Measurements from ENCODE around the gene LASP1.
"Not testable (repeated sequence)": the region's sequence is repeated elsewhere in the genome, so short reads cannot be mapped to it uniquely, and the experiment has no call there.

LASP1 gene

GRCh38 chr17:38940404-38940803 is 70.5 kb downstream of the LASP1 start:
- no peak for DNase-seq

DNA sequence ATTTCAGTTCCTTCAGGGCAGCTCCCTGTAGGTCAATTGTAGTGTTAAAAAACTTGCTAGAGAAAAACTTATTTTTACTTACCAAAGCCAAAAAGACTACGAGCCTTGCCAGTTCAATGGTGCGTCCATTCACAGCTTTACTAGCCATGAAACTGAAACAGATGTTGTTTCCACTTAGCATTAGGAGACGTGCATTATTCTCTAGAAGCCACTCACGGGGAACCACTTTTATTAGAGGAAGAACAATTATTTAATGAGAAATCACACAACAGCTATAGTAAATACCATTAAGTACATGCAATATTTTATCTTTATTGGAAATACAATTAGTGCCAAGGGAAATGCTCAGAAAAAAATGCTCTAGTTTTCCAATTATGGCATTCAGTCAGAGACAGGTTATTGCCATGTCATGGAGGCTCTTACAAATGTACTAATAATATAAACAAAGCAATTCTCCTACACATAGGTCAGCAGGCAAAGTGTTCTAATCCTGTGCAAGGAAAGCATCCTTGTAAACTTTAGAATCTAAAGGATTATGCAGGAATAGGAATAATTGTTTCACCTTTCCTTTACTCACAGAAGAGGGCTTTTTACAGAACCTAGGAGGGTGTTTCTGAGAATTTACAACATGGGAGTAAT is 73.0 kb downstream of the LASP1 start:
- DNase-seq, result no peak

DNA sequence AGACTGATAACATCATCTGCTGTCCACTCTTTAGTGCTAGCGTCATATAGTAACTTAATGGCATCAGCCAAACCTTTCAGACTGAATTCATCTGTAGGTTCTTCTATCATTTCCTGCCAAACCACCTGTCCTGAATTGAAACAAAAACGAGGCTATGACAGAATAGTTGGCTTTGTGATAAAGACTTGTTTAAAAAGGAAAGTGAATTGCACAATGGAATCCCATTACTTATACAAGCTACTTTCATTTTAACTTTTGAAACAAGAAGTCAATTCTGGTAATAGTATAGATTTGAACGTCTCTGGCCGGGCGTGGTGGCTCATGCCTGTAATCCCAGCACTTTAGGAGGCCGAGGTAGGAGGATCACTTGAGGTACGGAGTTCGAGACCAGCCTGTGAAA is 73.7 kb downstream of the LASP1 start:
- DNase-seq, result peak; percentile 43

- DNase-seq, result no peak
These were observed 77.3 kb downstream of the LASP1 start for GRCh38 chr17:38947189-38947588.

DNA sequence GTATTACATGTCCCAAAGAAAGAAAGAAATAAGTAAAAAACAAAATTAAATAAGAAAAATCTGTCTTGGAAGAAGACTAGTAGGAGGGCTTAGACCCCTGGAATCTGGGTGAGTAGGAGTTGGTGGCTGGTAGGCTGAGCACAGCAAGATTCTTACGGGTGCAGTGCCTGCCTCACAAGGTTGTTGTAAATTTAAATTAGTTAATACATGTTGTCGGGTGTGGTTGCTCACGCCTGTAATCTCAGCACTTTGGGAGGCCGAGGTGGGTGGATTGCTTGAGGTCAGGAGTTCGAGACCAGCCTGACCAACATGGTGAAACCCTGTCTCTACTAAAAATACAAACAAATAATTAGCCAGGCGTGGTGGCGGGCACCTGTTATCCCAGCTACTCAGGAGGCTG is 83.9 kb downstream of the LASP1 start:
- not testable (repeated sequence) for DNase-seq

DNA sequence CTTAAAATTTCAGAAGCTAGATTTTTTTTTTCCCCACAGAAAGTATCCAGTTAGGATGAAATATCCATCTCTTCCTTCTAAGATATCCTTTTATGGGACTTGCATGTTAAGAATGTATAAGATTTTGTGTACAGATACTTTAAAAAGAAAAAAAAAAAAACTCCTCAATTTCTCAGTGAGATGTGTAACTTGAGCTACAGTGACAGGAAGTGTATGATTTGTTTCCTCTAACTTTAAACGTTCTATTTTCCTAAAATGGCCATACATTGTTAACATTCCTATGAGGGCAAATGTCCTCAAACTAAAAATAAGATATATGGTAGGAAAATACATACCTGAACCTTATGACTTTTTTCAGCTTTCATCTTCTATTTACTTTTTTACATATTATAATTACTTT is 88.5 kb downstream of the LASP1 start:
- DNase-seq, result no peak

- DNase-seq, result no peak
These were observed 88.9 kb downstream of the LASP1 start for GRCh38 chr17:38958756-38959155.

DNA sequence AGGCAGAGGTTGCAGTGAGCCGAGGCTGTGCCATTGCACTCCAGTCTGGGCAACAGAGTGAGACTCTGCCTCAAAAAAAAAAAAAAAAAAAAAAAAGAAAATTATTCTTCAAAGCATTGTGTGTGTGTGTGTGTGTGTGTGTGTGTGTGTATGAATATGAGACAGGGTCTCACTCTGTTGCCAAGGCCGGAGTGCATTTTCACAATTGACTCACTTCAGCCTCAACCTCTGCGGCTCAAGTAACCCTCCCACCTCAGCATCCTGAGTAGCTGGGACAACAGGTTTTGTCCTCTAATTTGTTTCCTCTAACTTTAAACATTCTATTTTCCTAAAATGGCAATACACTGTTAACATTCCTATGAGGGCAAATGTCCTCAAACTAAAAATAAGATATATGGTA is 89.7 kb downstream of the LASP1 start:
- no peak for DNase-seq

DNA sequence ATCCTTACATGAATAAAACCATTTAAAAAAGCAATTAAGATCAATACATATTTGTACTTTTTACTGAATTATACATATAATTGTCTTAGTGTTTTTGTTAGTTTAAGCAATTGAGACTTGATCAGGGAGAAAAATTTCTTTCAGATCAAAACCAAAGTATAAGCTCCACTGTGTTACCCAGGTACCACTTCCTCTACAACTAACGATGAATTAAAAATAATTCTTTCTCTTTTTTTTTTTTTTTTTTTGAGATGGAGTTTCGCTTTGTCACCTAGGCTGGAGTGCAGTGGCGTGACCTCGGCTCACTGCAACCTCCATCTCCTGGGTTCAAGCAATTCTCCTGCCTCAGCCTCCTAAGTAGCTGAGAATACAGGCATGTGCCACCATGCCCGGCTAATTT is 90.5 kb downstream of the LASP1 start:
- DNase-seq, result no peak

DNA sequence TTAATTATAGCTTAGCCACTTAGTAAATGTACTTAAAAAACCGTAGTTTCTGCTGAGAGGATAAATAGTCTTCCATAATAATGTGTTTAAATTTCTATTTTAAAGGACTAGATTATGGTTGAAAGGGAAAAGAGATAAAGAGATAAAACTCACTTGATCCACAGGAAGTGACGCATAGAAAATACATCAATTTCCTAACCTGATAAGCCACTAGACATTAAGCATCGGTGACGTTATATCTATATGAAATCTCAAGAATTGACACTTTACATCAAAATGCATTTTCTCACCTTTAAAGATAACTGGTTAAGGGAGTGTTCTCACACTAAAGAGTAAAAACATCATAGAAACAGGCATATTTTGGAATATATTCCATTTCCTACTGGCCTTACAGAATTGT is 91.6 kb downstream of the LASP1 start:
- DNase-seq, result no peak

DNA sequence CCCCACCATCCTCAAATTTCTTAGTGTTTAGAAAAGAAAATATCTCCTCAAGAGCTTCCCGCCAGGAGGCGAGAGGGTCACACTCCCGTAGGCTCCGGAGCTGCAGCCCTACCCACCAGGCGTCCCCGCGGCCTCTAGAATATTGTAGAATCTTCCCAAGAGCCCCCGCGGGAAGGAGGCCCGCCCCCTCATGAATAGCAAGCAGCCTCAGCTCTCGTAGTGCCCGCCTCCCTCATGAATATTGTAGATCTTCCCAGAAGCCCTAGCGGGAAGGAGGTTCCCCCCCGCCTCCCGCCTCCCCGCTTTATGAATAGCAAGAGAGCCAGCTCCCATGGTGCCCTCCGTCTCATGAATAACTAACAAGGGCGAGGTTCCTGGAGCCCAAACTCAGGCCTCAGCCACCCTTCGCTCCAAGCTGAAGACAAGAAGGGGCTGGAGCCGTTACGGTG is 97.5 kb downstream of the LASP1 start, which contains the start of gene FBXO47:
TSS of gene FBXO47 (minus strand) at position 114 of the 449 bp plus-strand sequence. CDS start 4,378 bp downstream, outside the sequence.
- DNase-seq, result peak; percentile 89

GRCh38 chr17:38969281-38969680 is 99.4 kb downstream of the LASP1 start:
- DNase-seq, result no peak

DNA sequence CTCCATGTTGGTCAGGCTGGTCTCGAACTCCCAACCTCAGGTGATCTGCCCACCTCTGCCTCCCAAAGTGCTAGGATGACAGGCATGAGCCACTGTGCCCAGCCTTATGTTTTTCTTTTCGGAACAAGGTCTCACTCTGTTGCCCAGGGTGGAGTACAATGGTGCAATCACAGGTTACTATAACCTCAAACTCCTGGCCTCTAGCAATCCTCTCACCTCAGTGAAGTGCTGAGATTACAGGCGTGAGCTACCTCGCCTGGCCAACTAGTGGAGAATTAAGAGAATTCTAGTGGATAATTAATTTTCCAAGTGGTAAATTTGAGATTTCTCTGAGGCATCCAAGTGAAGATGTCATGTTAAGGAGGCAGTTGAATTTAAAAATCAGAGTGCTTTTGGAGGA is 100.3 kb downstream of the LASP1 start:
- DNase-seq, result no peak

DNA sequence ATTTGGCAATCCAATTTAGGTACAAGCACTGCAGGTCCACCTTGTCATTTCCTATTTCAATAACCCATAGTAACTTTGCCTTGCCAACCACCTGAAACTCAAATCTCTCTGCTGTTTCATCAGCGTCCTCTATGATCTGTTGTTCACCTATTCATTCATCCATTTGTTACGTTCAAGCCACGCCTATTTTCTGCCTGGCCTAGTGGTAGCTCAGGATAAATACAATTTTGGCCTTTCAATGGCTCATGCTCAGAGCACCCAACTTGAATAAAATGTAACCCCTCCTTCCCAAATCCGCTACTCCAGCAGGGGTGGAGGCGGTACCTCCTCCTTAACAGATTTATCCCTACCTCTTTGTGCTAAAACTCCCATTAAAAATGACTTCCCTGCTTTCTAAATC is 100.9 kb downstream of the LASP1 start:
- DNase-seq, result no peak
